CD8-positive, alpha-beta memory T cell (primary cell): ENCODE results near the gene B3GALT6. TPM values are rescaled to one million over a fixed set of nuclear protein-coding genes. Genes with fewer than 3 reads are reported as not detected.

ENCODE experiments used
- CTCF ChIA-PET: fragments of 350-600 bp; sonication (Branson Sonifier 250); formaldehyde crosslinking; loops from one replicate; lab custom pipeline; 2021; ENCODE audit warnings: antibody characterized with exemption; lab: Charles Lee
- POLR2A ChIA-PET: fragments of 350-600 bp; sonication (Branson Sonifier 250); formaldehyde crosslinking; loops from one replicate; lab custom pipeline; 2021; ENCODE audit warnings: antibody characterized with exemption; lab: Charles Lee
- DNase-seq, 5 donors: peaks; one replicate each; pipeline versions ENCODE4 v3.0.0 to v3.0.0-alpha.2; 2020 to 2022; ENCODE audit warnings: mixed read lengths in 1 of 5
- H3K27ac ChIP-seq: one replicate; pipeline ENCODE4 v1.7.0; 2013; ENCODE audit warnings: low read depth, mild to moderate bottlenecking, low read length, moderate library complexity
- H3K27me3 ChIP-seq: 2 replicates; pipeline ENCODE4 v1.7.0; 2013; ENCODE audit warnings: low read length, mild to moderate bottlenecking; ENCODE audit not compliant: insufficient read depth, poor library complexity, severe bottlenecking
- H3K36me3 ChIP-seq: 2 replicates; pipeline ENCODE4 v1.7.0; 2013; ENCODE audit warnings: mild to moderate bottlenecking, low read length, moderate library complexity; ENCODE audit not compliant: insufficient read depth
- H3K4me1 ChIP-seq: 2 replicates; pipeline ENCODE4 v1.7.0; 2013; ENCODE audit warnings: mild to moderate bottlenecking, low read length, moderate library complexity; ENCODE audit not compliant: insufficient read depth
- H3K4me3 ChIP-seq: 2 replicates; pipeline ENCODE4 v1.7.0; 2013; ENCODE audit warnings: mild to moderate bottlenecking, low read length
- H3K9me3 ChIP-seq: 2 replicates; pipeline ENCODE4 v1.7.0; 2013; ENCODE audit warnings: mild to moderate bottlenecking, low read length
- H3K27ac Mint-ChIP-seq, 8 donors: one replicate each; pipeline ENCODE4 v1.8.0; 2020 to 2021; ENCODE audit warnings: mixed read lengths in 8 of 8, mild to moderate bottlenecking in 6 of 8, inconsistent platforms in 3 of 8, moderate library complexity in 3 of 8
- H3K27me3 Mint-ChIP-seq, 2 donors: one replicate each; pipeline ENCODE4 v1.8.0; 2020 to 2021; ENCODE audit warnings: mixed read lengths in 2 of 2, mild to moderate bottlenecking in 1 of 2, moderate library complexity in 1 of 2
- H3K36me3 Mint-ChIP-seq, 3 donors: one replicate each; pipeline ENCODE4 v1.8.0; 2020 to 2021; ENCODE audit warnings: mixed read lengths in 3 of 3, inconsistent platforms in 1 of 3, mild to moderate bottlenecking in 1 of 3
- H3K4me1 Mint-ChIP-seq, 3 donors: one replicate each; pipeline ENCODE4 v1.8.0; 2020 to 2021; ENCODE audit warnings: mixed read lengths in 3 of 3, inconsistent platforms in 1 of 3, mild to moderate bottlenecking in 1 of 3
- H3K4me3 Mint-ChIP-seq, 7 donors: one replicate each; pipeline ENCODE4 v1.8.0; 2020 to 2021; ENCODE audit warnings: mixed read lengths in 7 of 7, mild to moderate bottlenecking in 6 of 7, moderate library complexity in 4 of 7, inconsistent platforms in 2 of 7
- H3K9me3 Mint-ChIP-seq, 5 donors: one replicate each; pipeline ENCODE4 v1.8.0; 2020 to 2022; ENCODE audit warnings: mixed read lengths in 5 of 5, mild to moderate bottlenecking in 3 of 5, moderate library complexity in 2 of 5, inconsistent platforms in 1 of 5
- polyA plus RNA-seq: library from polyadenylated mRNA; unstranded; fragments of 300-500 nt; fragmentation: Illumina TruSeq; gene quantifications from one replicate; pipeline ENCODE4 v1.2.3, GENCODE V29; 2021
- total RNA-seq, 2 experiments: library from RNA; stranded (reverse); gene quantifications; one replicate each; pipeline ENCODE4 v1.2.3, GENCODE V29; 2021

The B3GALT6 gene
- total and polyA plus RNA-seq, 3 experiments from 2014 or later, result 16.4 to 24.1 (median 23.7) TPM

DNA sequence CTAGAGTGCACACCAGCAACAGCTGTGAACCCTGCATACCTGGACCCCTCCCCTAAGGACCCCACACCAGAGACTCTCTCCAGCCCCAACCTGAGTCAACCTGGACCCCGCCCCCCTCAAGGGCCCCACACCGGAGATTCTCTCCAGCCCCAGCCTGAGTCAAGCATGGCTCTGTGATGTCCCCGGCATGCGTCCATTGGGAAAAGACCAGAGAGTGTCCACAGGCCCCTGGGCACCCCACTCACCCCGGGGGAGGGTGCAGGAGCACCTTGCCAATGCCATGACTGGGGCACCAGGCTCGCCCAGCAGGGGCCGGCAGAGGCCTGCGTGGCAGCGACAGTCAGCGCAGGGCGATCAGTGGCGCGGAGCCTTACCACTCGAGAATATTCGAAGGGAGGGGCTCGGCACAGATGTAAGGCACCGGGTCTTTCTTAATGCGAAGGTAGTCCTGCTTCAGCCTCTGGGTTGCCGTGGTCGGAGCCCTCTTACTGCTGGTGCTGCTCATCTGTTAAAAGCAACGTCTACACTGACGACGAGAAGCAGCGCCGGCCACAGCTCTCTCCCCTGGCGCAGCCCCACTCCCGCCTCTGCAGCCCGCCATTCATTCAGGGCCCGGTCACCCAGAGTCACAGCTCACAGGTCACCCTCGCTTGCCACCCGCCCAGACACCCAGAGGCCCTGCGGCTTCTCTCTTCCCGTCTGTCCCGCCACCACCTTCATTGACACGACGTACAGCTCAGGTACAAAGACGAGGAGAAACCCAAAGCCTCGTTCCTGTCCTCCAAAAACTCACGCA lies 35.6 kb downstream of the B3GALT6 start:
- Mint-ChIP-seq H3K36me3 (peaks cover 0 to 70% (median 3%) of the 10 kb centered on the region in 3 donors), H3K27me3 (no peaks in the 10 kb centered on the region), H3K4me1 (peaks cover 32 to 51% (median 44%) of the 10 kb centered on the region in 3 donors), H3K27ac (peak overlapping the region in 2 of 8 donors; percentile 55 to 63), H3K4me3 (peak overlapping the region in 1 of 7 donors; percentile 58), H3K9me3 (no peaks in the 10 kb centered on the region)
- no peaks in the 10 kb centered on the region for H3K27me3 ChIP-seq
- ChIA-PET CTCF (no interaction called here), POLR2A (no interaction called here)
- H3K27ac ChIP-seq, result no peak overlapping the region
- DNase-seq, result no peak
- peaks cover 9% of the 10 kb centered on the region for H3K36me3 ChIP-seq
- H3K4me1 ChIP-seq, result peaks cover 29% of the 10 kb centered on the region
- no peaks in the 10 kb centered on the region for H3K9me3 ChIP-seq
- no peak overlapping the region for H3K4me3 ChIP-seq

DNA sequence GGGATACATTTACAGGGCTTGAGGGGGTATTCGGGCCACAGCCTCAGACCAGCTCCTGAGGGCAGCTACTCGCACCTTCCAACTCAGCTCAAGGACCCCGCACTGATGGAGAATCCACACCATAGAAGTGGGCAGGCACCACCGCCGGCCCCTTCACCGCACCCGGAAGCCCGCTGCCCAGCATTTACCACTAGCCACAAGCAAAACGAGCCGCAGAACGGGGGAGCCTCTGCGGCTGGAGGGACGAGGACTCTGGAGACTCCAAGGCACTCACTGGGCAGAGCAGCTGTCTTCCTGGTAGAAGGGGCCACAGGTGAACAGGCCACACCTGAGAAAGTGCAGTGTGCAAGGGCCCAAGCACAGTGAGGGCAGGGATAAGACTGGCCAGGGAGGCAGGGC lies 36.2 kb downstream of the B3GALT6 start:
- H3K27me3 ChIP-seq, result no peaks in the 10 kb centered on the region
- Mint-ChIP-seq H3K4me3 (no peak overlapping the region), H3K9me3 (no peaks in the 10 kb centered on the region), H3K27me3 (no peaks in the 10 kb centered on the region), H3K4me1 (peaks cover 34 to 56% (median 48%) of the 10 kb centered on the region in 3 donors), H3K36me3 (peaks cover 0 to 69% (median 3%) of the 10 kb centered on the region in 3 donors), H3K27ac (peak overlapping the region in 1 of 8 donors; percentile 63)
- no peak for DNase-seq
- H3K36me3 ChIP-seq, result peaks cover 5% of the 10 kb centered on the region
- ChIA-PET POLR2A (no interaction called here), CTCF (no interaction called here)
- no peaks in the 10 kb centered on the region for H3K9me3 ChIP-seq
- no peak overlapping the region for H3K4me3 ChIP-seq
- H3K27ac ChIP-seq, result no peak overlapping the region
- peaks cover 32% of the 10 kb centered on the region for H3K4me1 ChIP-seq

DNA sequence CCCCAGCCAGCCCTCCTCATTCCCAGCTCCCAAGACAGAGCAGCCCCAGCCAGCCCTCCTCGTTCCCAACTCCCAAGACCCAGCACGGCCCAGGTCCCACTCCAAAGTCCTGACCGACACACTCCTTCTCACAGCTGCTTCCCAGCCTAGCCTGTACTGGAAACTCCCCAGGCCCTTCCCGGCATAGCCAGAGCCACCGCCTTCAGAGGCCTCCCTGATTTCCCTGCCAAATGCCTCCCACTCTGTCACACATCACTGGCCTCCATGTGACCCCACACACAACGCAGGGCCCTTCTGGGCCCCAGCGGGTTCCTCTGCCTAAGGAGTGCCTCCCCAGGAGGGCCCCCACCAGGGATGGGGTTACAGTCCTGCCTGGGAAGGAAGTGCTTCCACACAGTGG lies 38.8 kb downstream of the B3GALT6 start:
- no peak for DNase-seq
- POLR2A ChIA-PET, result no interaction called here
- peak overlapping the region in 6 of 7 donors; percentile 28 to 80 (median 69) for H3K4me3 Mint-ChIP-seq

DNA sequence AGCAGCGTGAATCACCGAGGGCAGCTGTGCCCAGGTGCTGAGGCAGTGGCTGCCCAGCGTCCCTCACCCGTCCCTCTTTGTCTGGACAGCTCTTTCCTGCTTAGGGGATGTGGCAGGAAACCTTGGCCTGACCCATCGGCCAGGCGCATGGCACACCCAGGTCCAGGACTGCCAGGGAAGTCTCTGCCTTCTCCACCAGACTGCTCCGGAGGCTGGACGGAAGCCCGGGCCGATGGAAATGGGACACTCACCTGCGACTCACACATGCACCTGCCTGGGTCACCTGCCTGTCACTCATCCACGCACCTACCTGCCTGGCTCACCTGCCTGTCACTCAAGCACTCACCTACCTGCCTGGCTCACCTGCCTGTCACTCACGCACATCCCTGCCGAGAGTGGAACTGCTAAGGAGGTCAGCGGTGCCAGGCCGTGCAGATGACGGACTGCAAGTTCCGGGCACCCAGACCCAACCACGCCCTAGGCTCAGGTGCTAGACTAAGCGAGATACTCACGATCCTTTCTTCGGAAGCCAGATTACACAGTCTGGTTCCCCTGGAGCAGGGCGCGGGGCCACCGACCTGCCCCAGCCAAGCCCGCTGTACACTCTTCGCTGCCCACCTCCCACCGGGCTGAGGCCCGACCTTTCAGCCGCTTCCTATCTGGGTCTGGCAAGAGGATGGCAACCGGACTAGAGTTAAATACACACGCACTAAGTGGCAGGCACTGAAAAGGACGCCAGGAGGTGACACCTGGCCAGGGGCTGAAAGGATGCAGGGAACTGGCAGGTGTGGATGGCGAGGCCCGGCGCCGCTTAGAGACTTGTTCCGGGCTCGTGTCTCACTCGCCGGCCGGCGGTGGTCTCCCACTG lies 40.5 kb downstream of the B3GALT6 start:
- Mint-ChIP-seq H3K27me3 (no peaks in the 10 kb centered on the region), H3K9me3 (no peaks in the 10 kb centered on the region), H3K4me3 (peak overlapping the region; percentile 85 to 92 (median 87)), H3K27ac (peak overlapping the region; percentile 76 to 93 (median 90)), H3K36me3 (peaks cover 0 to 39% (median 3%) of the 10 kb centered on the region in 3 donors), H3K4me1 (peaks cover 28 to 54% (median 37%) of the 10 kb centered on the region in 3 donors)
- peak overlapping the region; percentile 72 for H3K27ac ChIP-seq
- peak overlapping the region; percentile 84 for H3K4me3 ChIP-seq
- DNase-seq, result peak in 1 of 5 donors; percentile 23
- CTCF ChIA-PET, result interaction anchor here (1.4 kb wide), 1 partner anchor 99 kb away, joined by 3 read pairs; no protein-coding TSS in a partner anchor
- H3K36me3 ChIP-seq, result no peaks in the 10 kb centered on the region
- H3K9me3 ChIP-seq, result no peaks in the 10 kb centered on the region
- POLR2A ChIA-PET, result interaction anchor here (1.4 kb wide), 1 partner anchor 33 kb away, joined by 3 read pairs; no protein-coding TSS in a partner anchor
- peaks cover 39% of the 10 kb centered on the region for H3K4me1 ChIP-seq
- no peaks in the 10 kb centered on the region for H3K27me3 ChIP-seq

More for the DNA sequence above, 38.8 kb downstream of the B3GALT6 start:
- CTCF ChIA-PET, result no interaction called here
- Histone ChIP-seq H3K27me3 (no peaks in the 10 kb centered on the region), H3K27ac (no peak overlapping the region), H3K9me3 (no peaks in the 10 kb centered on the region), H3K36me3 (no peaks in the 10 kb centered on the region), H3K4me1 (peaks cover 39% of the 10 kb centered on the region), H3K4me3 (no peak overlapping the region)
- H3K9me3 Mint-ChIP-seq, result no peaks in the 10 kb centered on the region
- peaks cover 33 to 59% (median 41%) of the 10 kb centered on the region in 3 donors for H3K4me1 Mint-ChIP-seq
- peaks cover 0 to 48% (median 3%) of the 10 kb centered on the region in 3 donors for H3K36me3 Mint-ChIP-seq
- H3K27ac Mint-ChIP-seq, result peak overlapping the region in 7 of 8 donors; percentile 37 to 92 (median 80)
- no peaks in the 10 kb centered on the region for H3K27me3 Mint-ChIP-seq

DNA sequence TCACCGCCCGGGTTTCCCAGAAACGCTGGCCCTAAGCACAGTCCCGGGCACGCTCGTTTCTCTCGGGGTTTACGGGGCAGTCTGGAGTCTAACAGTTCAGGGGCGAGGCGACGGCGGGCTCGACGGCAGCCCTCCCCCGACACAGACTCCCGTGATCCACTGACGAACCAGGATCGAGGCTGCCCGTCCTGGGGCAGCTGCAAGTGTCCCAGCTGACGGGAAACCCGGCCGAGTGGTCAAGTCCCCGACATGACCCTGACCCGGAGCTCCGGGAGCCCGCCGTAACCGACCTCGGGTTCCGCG lies 41.1 kb downstream of the B3GALT6 start:
- Mint-ChIP-seq H3K27ac (peak overlapping the region; percentile 76 to 93 (median 88)), H3K36me3 (peaks cover 0 to 35% (median 3%) of the 10 kb centered on the region in 3 donors), H3K9me3 (no peaks in the 10 kb centered on the region), H3K27me3 (no peaks in the 10 kb centered on the region), H3K4me3 (peak overlapping the region; percentile 85 to 92 (median 87)), H3K4me1 (peaks cover 28 to 51% (median 37%) of the 10 kb centered on the region in 3 donors)
- peak overlapping the region; percentile 72 for H3K27ac ChIP-seq
- peaks cover 39% of the 10 kb centered on the region for H3K4me1 ChIP-seq
- ChIA-PET POLR2A (interaction anchor here (0.6 to 1.4 kb wide), 3 partner anchors 12 to 41 kb away, joined by 3 read pairs; no protein-coding TSS in a partner anchor), CTCF (interaction anchor here (1.4 kb wide), 1 partner anchor 98 kb away, joined by 3 read pairs; no protein-coding TSS in a partner anchor)
- DNase-seq, result no peak
- H3K4me3 ChIP-seq, result peak overlapping the region; percentile 84
- no peaks in the 10 kb centered on the region for H3K27me3 ChIP-seq
- no peaks in the 10 kb centered on the region for H3K36me3 ChIP-seq
- no peaks in the 10 kb centered on the region for H3K9me3 ChIP-seq

DNA sequence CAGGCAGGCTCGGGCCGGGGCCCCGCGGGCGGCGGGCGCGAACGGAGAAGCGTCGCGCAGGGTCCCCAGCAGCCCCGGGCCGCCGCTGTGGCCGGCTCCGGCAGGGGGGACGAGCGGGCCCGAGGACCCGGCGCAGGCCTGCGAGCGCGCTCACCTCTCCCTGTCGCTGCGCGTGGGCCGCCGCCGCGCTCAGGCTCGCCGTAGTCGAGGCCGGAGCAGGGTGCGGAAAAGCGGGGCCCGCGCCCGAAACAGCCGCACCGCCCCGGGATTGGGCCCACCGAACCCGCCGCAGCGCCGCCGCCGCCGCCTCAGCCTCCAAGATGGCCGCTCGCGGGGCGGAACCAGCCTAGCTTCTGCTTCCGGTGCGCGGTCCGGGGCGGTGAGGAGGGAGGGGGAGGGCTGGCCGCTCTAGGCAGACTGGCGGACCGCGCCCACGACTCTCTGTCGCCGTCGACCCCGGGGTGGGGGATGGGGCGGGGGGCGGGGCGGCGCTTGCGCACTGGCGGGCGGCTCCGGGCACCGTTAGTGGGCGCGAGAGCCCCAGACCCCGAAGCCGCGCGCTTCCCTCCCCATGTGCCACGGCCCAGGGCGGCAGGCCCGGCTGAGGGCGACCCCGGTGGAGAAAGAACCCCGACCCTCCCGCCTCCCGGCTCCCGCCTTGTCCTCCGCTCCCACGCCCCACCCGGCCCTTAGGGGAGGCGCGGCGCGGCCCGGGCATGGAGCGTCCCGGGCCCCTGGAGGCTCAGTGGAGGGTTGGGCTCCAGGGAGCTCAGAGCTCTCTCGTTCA lies 41.7 kb downstream of the B3GALT6 start, which contains the start of gene UBE2J2:
TSS of gene UBE2J2 (minus strand) at position 343 of the 787 bp plus-strand sequence. CDS start 5,862 bp downstream, outside the sequence.
- H3K4me3 Mint-ChIP-seq, result peak within 1 kb of the TSS; percentile 85 to 92 (median 87)
- peaks cover 39% of the 10 kb centered on the region for H3K4me1 ChIP-seq
- H3K27me3 ChIP-seq, result no peaks in the 10 kb centered on the region
- POLR2A ChIA-PET, result interaction anchor here (0.6 to 1.4 kb wide), 3 partner anchors 11 to 41 kb away, joined by 3 read pairs; no protein-coding TSS in a partner anchor
- no peaks in the 10 kb centered on the region for H3K36me3 ChIP-seq
- H3K36me3 Mint-ChIP-seq, result peaks cover 0 to 30% (median 3%) of the 10 kb centered on the region in 3 donors
- peaks cover 28 to 46% (median 37%) of the 10 kb centered on the region in 3 donors for H3K4me1 Mint-ChIP-seq
- H3K9me3 Mint-ChIP-seq, result no peaks in the 10 kb centered on the region
- CTCF ChIA-PET, result interaction anchor here (0.6 to 1.4 kb wide), 2 partner anchors 23 to 98 kb away, joined by 3 read pairs; no protein-coding TSS in a partner anchor
- peak within 1 kb of the TSS; percentile 76 to 93 (median 88) for H3K27ac Mint-ChIP-seq
- H3K27me3 Mint-ChIP-seq, result no peaks in the 10 kb centered on the region
- no peaks in the 10 kb centered on the region for H3K9me3 ChIP-seq
- H3K4me3 ChIP-seq, result peak within 1 kb of the TSS; percentile 84
- peak within 1 kb of the TSS; percentile 72 for H3K27ac ChIP-seq
- peak; percentile 88 to 95 (median 90) for DNase-seq
